Spleen (tissue), 7 donors: ENCODE measurements around the gene DOK7.

Experiments
- CTCF ChIP-seq, 11 experiments: fragments of 200-600 bp in 7 of 11; fragments of 450-650 bp in 4 of 11; sonication (generic) in 4 of 11; IDR thresholded peaks in 8 of 11; conservative IDR thresholded peaks in 3 of 11; 1 replicate in 7 of 11; 2 replicates in 4 of 11; pipeline versions ENCODE4 v1.4.0 to v1.8.0; 2016 to 2021; ENCODE audit warnings: antibody characterized with exemption in 11 of 11, inconsistent platforms in 4 of 11, mild to moderate bottlenecking in 1 of 11
- POLR2A ChIP-seq, 3 donors: fragments of 450-650 bp; IDR thresholded peaks; one replicate each; pipeline ENCODE4 v1.5.1; 2017; ENCODE audit warnings: antibody characterized with exemption in 3 of 3, mild to moderate bottlenecking in 1 of 3
- POLR2AphosphoS5 ChIP-seq, 3 donors: sonication (generic); formaldehyde crosslinking; IDR thresholded peaks; one replicate each; pipeline ENCODE4 v1.5.1; 2017; ENCODE audit warnings: antibody characterized with exemption in 3 of 3
- donor health status: DM: no; HTN: no; CAD: no; lungs with moderate emphysema.
- donor health status: DM: no; HTN: no; CAD: no.
- donor health status: DM: no; HTN: no; CAD: no.

GRCh38 chr4:3464349-3464905 lies 1.3 kb downstream of the DOK7 start:
- TF ChIP-seq CTCF (IDR thresholded peaks at IDR 0.05 in 8 of 11, conservative IDR thresholded peaks at IDR 0.05 in 3 of 11) (no peak), POLR2A (IDR thresholded peaks at IDR 0.05) (no peak), POLR2AphosphoS5 (IDR thresholded peaks at IDR 0.05) (no peak)
